ENCODE measurements around the gene JUNB.

The JUNB gene

GRCh38 chr19:12791345-12792050 is at the start of gene JUNB:
TSS of gene JUNB (plus strand) at chr19:12791486. CDS start at chr19:12791772, 286 bp downstream.
- in situ Hi-C loops (cut with MboI; ENCODE audit: low sequenced_read_pairs), result no loop called here

GRCh38 chr19:12745166-12745897 is 46.0 kb upstream of the JUNB start:
- in situ Hi-C loops (cut with MboI; ENCODE audit: low sequenced_read_pairs), result no loop called here

- in situ Hi-C loops (cut with MboI; ENCODE audit: low sequenced_read_pairs), result no loop called here
Measured at GRCh38 chr19:12748489-12748888, 42.8 kb upstream of the JUNB start.

- in situ Hi-C loops (cut with MboI; ENCODE audit: low sequenced_read_pairs), result no loop called here
Measured at GRCh38 chr19:12749938-12750521, 41.3 kb upstream of the JUNB start.

GRCh38 chr19:12750851-12751250 is 40.4 kb upstream of the JUNB start:
- in situ Hi-C loops (cut with MboI; ENCODE audit: low sequenced_read_pairs), result no loop called here

- in situ Hi-C loops (cut with MboI; ENCODE audit: low sequenced_read_pairs), result no loop called here
Measured at GRCh38 chr19:12751635-12752034, 39.7 kb upstream of the JUNB start, which contains the start of gene BEST2. TSS of gene BEST2 (plus strand) at chr19:12751791. CDS start at chr19:12752593, 802 bp downstream.

- in situ Hi-C loops (cut with MboI; ENCODE audit: low sequenced_read_pairs), result no loop called here
Measured at GRCh38 chr19:12752056-12752781, 39.1 kb upstream of the JUNB start.

- in situ Hi-C loops (cut with MboI; ENCODE audit: low sequenced_read_pairs), result no loop called here
Measured at GRCh38 chr19:12754465-12755196, 36.7 kb upstream of the JUNB start.

GRCh38 chr19:12756150-12756883 is 35.0 kb upstream of the JUNB start:
- in situ Hi-C loops (cut with MboI; ENCODE audit: low sequenced_read_pairs), result no loop called here

GRCh38 chr19:12757544-12758274 is 33.6 kb upstream of the JUNB start:
- in situ Hi-C loops (cut with MboI; ENCODE audit: low sequenced_read_pairs), result no loop called here

GRCh38 chr19:12759686-12760085 is 31.6 kb upstream of the JUNB start:
- in situ Hi-C loops (cut with MboI; ENCODE audit: low sequenced_read_pairs), result no loop called here

GRCh38 chr19:12763100-12763499 is 28.2 kb upstream of the JUNB start:
- in situ Hi-C loops (cut with MboI; ENCODE audit: low sequenced_read_pairs), result no loop called here

- in situ Hi-C loops (cut with MboI; ENCODE audit: low sequenced_read_pairs), result loop anchor here (5.0 kb wide), 1 partner anchor 43 kb away; the partner anchor contains the start of gene RNASEH2A
Measured at GRCh38 chr19:12764698-12765097, 26.6 kb upstream of the JUNB start.

- in situ Hi-C loops (cut with MboI; ENCODE audit: low sequenced_read_pairs), result loop anchor here (5.0 kb wide), 1 partner anchor 41 kb away; the partner anchor contains the start of gene RNASEH2A
Measured at GRCh38 chr19:12766051-12766521, 25.2 kb upstream of the JUNB start.

- in situ Hi-C loops (cut with MboI; ENCODE audit: low sequenced_read_pairs), result loop anchor here (5.0 kb wide), 1 partner anchor 40 kb away; the partner anchor contains the start of gene RNASEH2A
Measured at GRCh38 chr19:12767150-12767549, 24.1 kb upstream of the JUNB start.

- in situ Hi-C loops (cut with MboI; ENCODE audit: low sequenced_read_pairs), result loop anchor here (5.0 kb wide), 1 partner anchor 40 kb away; the partner anchor contains the start of gene RNASEH2A
Measured at GRCh38 chr19:12767666-12768065, 23.6 kb upstream of the JUNB start.

GRCh38 chr19:12769689-12770088 is 21.6 kb upstream of the JUNB start:
- in situ Hi-C loops (cut with MboI; ENCODE audit: low sequenced_read_pairs), result loop anchor here (5.0 kb wide), 1 partner anchor 38 kb away; the partner anchor contains the start of gene RNASEH2A

- in situ Hi-C loops (cut with MboI; ENCODE audit: low sequenced_read_pairs), result no loop called here
Measured at GRCh38 chr19:12770922-12771321, 20.4 kb upstream of the JUNB start.

- in situ Hi-C loops (cut with MboI; ENCODE audit: low sequenced_read_pairs), result no loop called here
Measured at GRCh38 chr19:12772323-12772722, 19.0 kb upstream of the JUNB start.
